ENCODE results near the gene FNBP1L.

Gene FNBP1L

DNA sequence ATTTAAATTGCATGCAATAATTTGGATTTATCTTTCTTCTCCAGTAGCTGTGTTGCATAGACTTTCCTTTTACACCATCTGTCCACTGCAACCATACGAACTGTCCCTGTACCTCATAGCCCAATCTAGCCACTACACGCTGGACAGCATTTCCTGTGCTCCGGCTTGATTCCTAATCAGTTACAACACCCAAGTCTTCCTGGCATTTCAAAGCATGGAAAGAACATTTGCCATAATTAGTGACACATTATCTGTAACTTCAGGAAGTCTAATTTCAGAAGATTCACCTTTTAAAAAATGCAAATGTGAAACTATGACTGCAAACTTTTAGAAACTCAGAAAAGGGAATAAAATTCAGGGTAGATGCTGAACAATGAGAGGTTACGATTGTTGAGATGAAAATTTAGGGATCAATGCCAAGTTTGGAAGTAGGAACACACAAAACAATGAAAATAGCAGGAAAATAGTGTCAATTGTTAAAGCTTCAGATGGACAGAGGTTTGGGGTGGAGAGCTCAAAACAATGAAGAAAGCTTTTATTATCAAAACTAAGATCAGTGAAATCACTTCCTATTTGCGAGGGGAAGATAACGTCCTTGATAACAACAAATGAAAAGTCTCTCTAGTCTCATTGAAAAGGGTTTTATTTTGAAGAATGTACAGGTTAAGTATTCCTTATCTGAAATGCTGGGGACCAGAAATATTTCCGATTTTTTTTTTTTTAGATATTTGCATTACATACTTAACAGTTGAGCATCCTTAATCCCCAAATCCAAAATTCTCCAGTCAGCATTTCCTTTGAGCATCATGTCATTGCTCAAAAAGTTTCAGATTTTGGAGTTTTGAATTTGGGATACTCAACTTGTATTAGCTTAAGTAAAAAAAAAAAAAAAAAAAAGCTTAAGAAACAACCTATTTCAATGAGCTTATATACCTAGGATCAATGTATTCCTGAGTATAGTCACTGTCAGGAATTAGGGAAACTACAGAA is 107.3 kb downstream of the FNBP1L start:
- H3K4me2 ChIP-seq (ENCODE audit: low read length) = peak overlapping the region; percentile 14
- peaks cover 13% of the 10 kb centered on the region for H3K4me1 ChIP-seq
- no peak overlapping the region for H2AFZ ChIP-seq
- H3K4me3 ChIP-seq (ENCODE audit: low read depth, low read length) = no peak overlapping the region
- no peaks in the 10 kb centered on the region for H3K79me2 ChIP-seq
- H3K36me3 ChIP-seq (ENCODE audit: control insufficient read depth, insufficient read depth, low read length) = no peaks in the 10 kb centered on the region
- no peak overlapping the region for H3K9ac ChIP-seq
- H3K27me3 ChIP-seq (ENCODE audit: control insufficient read depth, insufficient read depth, low read length) = no peaks in the 10 kb centered on the region
- TF ChIP-seq, protein P1, sequence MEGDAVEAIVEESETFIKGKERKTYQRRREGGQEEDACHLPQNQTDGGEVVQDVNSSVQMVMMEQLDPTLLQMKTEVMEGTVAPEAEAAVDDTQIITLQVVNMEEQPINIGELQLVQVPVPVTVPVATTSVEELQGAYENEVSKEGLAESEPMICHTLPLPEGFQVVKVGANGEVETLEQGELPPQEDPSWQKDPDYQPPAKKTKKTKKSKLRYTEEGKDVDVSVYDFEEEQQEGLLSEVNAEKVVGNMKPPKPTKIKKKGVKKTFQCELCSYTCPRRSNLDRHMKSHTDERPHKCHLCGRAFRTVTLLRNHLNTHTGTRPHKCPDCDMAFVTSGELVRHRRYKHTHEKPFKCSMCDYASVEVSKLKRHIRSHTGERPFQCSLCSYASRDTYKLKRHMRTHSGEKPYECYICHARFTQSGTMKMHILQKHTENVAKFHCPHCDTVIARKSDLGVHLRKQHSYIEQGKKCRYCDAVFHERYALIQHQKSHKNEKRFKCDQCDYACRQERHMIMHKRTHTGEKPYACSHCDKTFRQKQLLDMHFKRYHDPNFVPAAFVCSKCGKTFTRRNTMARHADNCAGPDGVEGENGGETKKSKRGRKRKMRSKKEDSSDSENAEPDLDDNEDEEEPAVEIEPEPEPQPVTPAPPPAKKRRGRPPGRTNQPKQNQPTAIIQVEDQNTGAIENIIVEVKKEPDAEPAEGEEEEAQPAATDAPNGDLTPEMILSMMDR (IDR thresholded peaks at IDR 0.05) = no peak
- no peaks in the 10 kb centered on the region for H3K9me3 ChIP-seq (ENCODE audit: control insufficient read depth, low read length)
- H3K27ac ChIP-seq = peak overlapping the region; percentile 48

DNA sequence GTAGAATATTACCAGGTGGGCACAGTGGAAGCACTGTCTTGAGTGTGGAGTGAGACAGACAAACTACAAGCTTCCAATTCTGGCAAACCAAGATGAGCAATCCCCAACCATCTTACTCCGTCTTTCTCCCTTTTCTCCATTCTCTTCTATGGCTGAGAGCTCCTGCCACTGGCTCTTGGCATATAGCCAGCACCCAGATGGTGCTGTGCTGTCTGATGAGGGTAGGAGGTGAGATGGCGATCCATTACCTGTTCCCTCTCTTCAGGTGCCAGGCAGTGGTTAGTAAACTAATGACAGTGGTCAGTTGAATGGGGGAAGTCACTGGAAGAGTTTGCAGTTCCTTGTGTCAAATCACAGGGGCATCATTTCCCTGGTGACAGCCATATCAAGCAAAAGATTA is 108.4 kb downstream of the FNBP1L start:
- TF ChIP-seq, protein P1 (IDR thresholded peaks at IDR 0.05) = no peak
- Histone ChIP-seq H3K79me2 (no peaks in the 10 kb centered on the region), H3K4me2 (ENCODE audit: low read length) (no peak overlapping the region), H3K9ac (no peak overlapping the region), H3K9me3 (ENCODE audit: control insufficient read depth, low read length) (no peaks in the 10 kb centered on the region), H3K4me1 (peaks cover 13% of the 10 kb centered on the region), H2AFZ (peak overlapping the region; percentile 53), H3K4me3 (ENCODE audit: low read depth, low read length) (no peak overlapping the region), H3K27ac (peak overlapping the region; percentile 42), H3K27me3 (ENCODE audit: control insufficient read depth, insufficient read depth, low read length) (no peaks in the 10 kb centered on the region), H3K36me3 (ENCODE audit: control insufficient read depth, insufficient read depth, low read length) (no peaks in the 10 kb centered on the region)

DNA sequence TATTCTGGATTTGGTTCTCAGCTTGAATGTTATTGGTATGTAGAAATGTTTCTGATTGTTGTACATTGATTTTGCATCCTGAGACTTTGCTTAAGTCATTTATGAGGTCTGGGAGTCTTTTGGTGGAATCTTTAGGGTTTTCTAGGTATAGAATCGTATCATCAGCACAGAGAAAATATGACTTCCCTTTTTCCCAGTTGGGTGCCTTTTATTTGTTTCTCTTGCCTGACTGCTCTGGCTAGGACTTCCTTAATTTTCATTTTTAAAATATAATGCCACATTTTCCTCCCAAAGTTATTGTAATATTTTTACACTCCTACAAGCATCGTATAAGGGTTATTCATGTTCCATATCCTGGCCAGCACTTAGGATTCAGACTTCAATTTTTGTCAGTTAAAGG is 111.1 kb downstream of the FNBP1L start:
- Histone ChIP-seq H3K79me2 (no peaks in the 10 kb centered on the region), H3K9me3 (ENCODE audit: control insufficient read depth, low read length) (no peaks in the 10 kb centered on the region), H3K4me3 (ENCODE audit: low read depth, low read length) (no peak overlapping the region), H3K4me1 (peaks cover 7% of the 10 kb centered on the region), H3K4me2 (ENCODE audit: low read length) (no peak overlapping the region), H3K27ac (no peak overlapping the region), H3K9ac (no peak overlapping the region), H2AFZ (no peak overlapping the region), H3K36me3 (ENCODE audit: control insufficient read depth, insufficient read depth, low read length) (no peaks in the 10 kb centered on the region), H3K27me3 (ENCODE audit: control insufficient read depth, insufficient read depth, low read length) (no peaks in the 10 kb centered on the region)
- TF ChIP-seq, protein P1 (IDR thresholded peaks at IDR 0.05) = no peak

DNA sequence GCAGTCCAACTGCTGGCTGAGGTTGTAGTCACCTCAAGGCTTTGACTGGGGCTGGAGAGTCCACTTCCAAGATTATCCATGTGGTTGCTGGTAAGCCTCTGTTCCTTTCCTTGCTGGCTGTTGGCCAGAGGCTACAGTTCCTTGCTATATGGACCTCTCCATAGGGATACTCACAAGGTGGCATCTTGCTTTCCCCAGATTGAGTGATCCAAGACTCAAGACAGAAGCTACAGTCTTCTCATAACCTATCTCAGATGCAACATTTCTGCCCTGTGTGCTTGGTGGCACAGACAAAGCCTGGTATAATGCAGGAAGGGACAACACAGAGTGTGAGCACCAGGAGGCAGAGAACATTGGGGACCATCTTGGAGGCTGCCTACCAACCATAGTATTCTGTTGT is 111.8 kb downstream of the FNBP1L start:
- H3K4me2 ChIP-seq (ENCODE audit: low read length) = no peak overlapping the region
- peaks cover 7% of the 10 kb centered on the region for H3K4me1 ChIP-seq
- H3K27ac ChIP-seq = no peak overlapping the region
- no peaks in the 10 kb centered on the region for H3K36me3 ChIP-seq (ENCODE audit: control insufficient read depth, insufficient read depth, low read length)
- no peaks in the 10 kb centered on the region for H3K27me3 ChIP-seq (ENCODE audit: control insufficient read depth, insufficient read depth, low read length)
- no peak overlapping the region for H3K9ac ChIP-seq
- no peak overlapping the region for H2AFZ ChIP-seq
- no peaks in the 10 kb centered on the region for H3K79me2 ChIP-seq
- H3K9me3 ChIP-seq (ENCODE audit: control insufficient read depth, low read length) = no peaks in the 10 kb centered on the region
- TF ChIP-seq, protein P1 (IDR thresholded peaks at IDR 0.05) = no peak
- no peak overlapping the region for H3K4me3 ChIP-seq (ENCODE audit: low read depth, low read length)

Measured in parathyroid adenoma (tissue), 2 donors.